Measurements from ENCODE around the gene CLSTN1.
"Not testable (repeated sequence)": the region's sequence is repeated elsewhere in the genome, so short reads cannot be mapped to it uniquely, and the experiment has no call there.

Gene CLSTN1

GRCh38 chr1:9728451-9729295 lies 95.1 kb downstream of the CLSTN1 start:
- no peak for DNase-seq

GRCh38 chr1:9726905-9727595 lies 96.7 kb downstream of the CLSTN1 start:
- no peak for DNase-seq

GRCh38 chr1:9726406-9726805 lies 97.4 kb downstream of the CLSTN1 start:
- no peak for DNase-seq

- peak; percentile 5 for DNase-seq
Measured at GRCh38 chr1:9724706-9725476, 98.9 kb downstream of the CLSTN1 start.

GRCh38 chr1:9723926-9724325 lies 99.8 kb downstream of the CLSTN1 start:
- no peak for DNase-seq

GRCh38 chr1:9723068-9723805 lies 100.5 kb downstream of the CLSTN1 start:
- DNase-seq: no peak

- DNase-seq: no peak
Measured at GRCh38 chr1:9722378-9722749, 101.4 kb downstream of the CLSTN1 start.

GRCh38 chr1:9721606-9722377 lies 102.0 kb downstream of the CLSTN1 start:
- DNase-seq: peak; percentile 29

GRCh38 chr1:9720785-9721605 lies 102.8 kb downstream of the CLSTN1 start:
- DNase-seq: no peak

- DNase-seq: no peak
Measured at GRCh38 chr1:9719978-9720722, 103.6 kb downstream of the CLSTN1 start.

GRCh38 chr1:9718006-9718680 lies 105.6 kb downstream of the CLSTN1 start:
- no peak for DNase-seq

- no peak for DNase-seq
Measured at GRCh38 chr1:9717193-9718005, 106.4 kb downstream of the CLSTN1 start.

- no peak for DNase-seq
Measured at GRCh38 chr1:9716404-9717192, 107.2 kb downstream of the CLSTN1 start.

- DNase-seq: no peak
Measured at GRCh38 chr1:9715536-9716226, 108.1 kb downstream of the CLSTN1 start.

- DNase-seq: no peak
Measured at GRCh38 chr1:9714257-9714718, 109.5 kb downstream of the CLSTN1 start.

- DNase-seq: not testable (repeated sequence)
Measured at GRCh38 chr1:9712767-9713166, 111.0 kb downstream of the CLSTN1 start.

- DNase-seq: no peak
Measured at GRCh38 chr1:9711466-9712020, 112.2 kb downstream of the CLSTN1 start.

Data from NCI-H1105 (cell line).